Left cardiac atrium (tissue), 4 donors: Measurements from ENCODE around the gene RCOR3. TPM values are rescaled to one million over a fixed set of nuclear protein-coding genes. Genes with fewer than 3 reads are reported as not detected.
"Not testable (repeated sequence)": the region's sequence is repeated elsewhere in the genome, so short reads cannot be mapped to it uniquely, and the experiment has no call there.

Source experiments
- ATAC-seq, 2 donors: fragments of 200-7000 bp; cut with Tn5 transposase; one replicate each; pipeline ENCODE4 v1.9.1; 2020; ENCODE audit warnings: mild to moderate bottlenecking in 2 of 2, moderate library complexity in 2 of 2
- DNase-seq: peaks from one replicate; pipeline ENCODE4 v3.0.0-alpha.2; 2020
- intact Hi-C, 2 donors: fragments of 100-400 bp; cut with DNase I; formaldehyde crosslinking; loops; one replicate each; pipeline versions ENCODE4 v1.14.1 to v1.15.1; 2022 to 2023
- total RNA-seq, 2 donors: library from RNA; stranded (reverse); fragmentation: NEBNext Ultra II Directional; extraction: Animal tissue kit (Norgen Biotek cat#: 25700); gene quantifications; one replicate each; pipeline ENCODE4 v1.2.1, GENCODE V29; 2021
- donor health status: DM: no; HTN: yes; CAD: no.
- donor health status: DM: no; HTN: yes; CAD: no; lungs with severe emphysema.
- donor health status: DM: yes; HTN: yes; CAD: no.
- donor health status: Dilated cardiomyopathy.

RCOR3 gene
- total RNA-seq, 2 donors from 2014 or later, result 34.3 to 42.0 TPM

- intact Hi-C loops, result no loop called here
- ATAC-seq, result no peak
- no peak for DNase-seq
Measured at GRCh38 chr1:211333906-211334305, 74.7 kb downstream of the RCOR3 start.

- ATAC-seq, result peak in 1 of 2 donors; percentile 20
- intact Hi-C loops, result no loop called here
- DNase-seq, result no peak
Measured at GRCh38 chr1:211334986-211335385, 75.8 kb downstream of the RCOR3 start.

GRCh38 chr1:211335522-211336157 is 76.5 kb downstream of the RCOR3 start:
- ATAC-seq, result no peak
- intact Hi-C loops, result no loop called here

GRCh38 chr1:211336161-211336560 is 77.0 kb downstream of the RCOR3 start:
- ATAC-seq (no peak), DNase-seq (no peak)
- intact Hi-C loops, result no loop called here

More at GRCh38 chr1:211335522-211336157, 76.5 kb downstream of the RCOR3 start:
- DNase-seq, result no peak

- no peak for DNase-seq
- intact Hi-C loops, result no loop called here
- no peak for ATAC-seq
Measured at GRCh38 chr1:211336775-211337174, 77.6 kb downstream of the RCOR3 start.

GRCh38 chr1:211337430-211338223 is 78.5 kb downstream of the RCOR3 start:
- DNase-seq, result no peak
- no peak for ATAC-seq
- intact Hi-C loops, result no loop called here

- ATAC-seq, result no peak
- DNase-seq, result no peak
- intact Hi-C loops, result no loop called here
Measured at GRCh38 chr1:211338224-211338620, 79.1 kb downstream of the RCOR3 start.

GRCh38 chr1:211339631-211340041 is 80.5 kb downstream of the RCOR3 start:
- ATAC-seq (no peak), DNase-seq (no peak)
- intact Hi-C loops, result no loop called here

- intact Hi-C loops, result no loop called here
Measured at GRCh38 chr1:211340622-211341507, 81.7 kb downstream of the RCOR3 start.

GRCh38 chr1:211341999-211342398 is 82.8 kb downstream of the RCOR3 start:
- DNase-seq (no peak), ATAC-seq (no peak)
- intact Hi-C loops, result no loop called here

More at GRCh38 chr1:211340622-211341507, 81.7 kb downstream of the RCOR3 start:
- peak in 1 of 2 donors; percentile 27 for ATAC-seq
- DNase-seq, result no peak

- no peak for ATAC-seq
- intact Hi-C loops, result no loop called here
Measured at GRCh38 chr1:211343607-211344006, 84.4 kb downstream of the RCOR3 start.

GRCh38 chr1:211344152-211344618 is 85.0 kb downstream of the RCOR3 start:
- DNase-seq (no peak), ATAC-seq (peak in 1 of 2 donors; percentile 13)
- intact Hi-C loops, result no loop called here

More at GRCh38 chr1:211343607-211344006, 84.4 kb downstream of the RCOR3 start:
- DNase-seq, result no peak

GRCh38 chr1:211345719-211346118 is 86.6 kb downstream of the RCOR3 start:
- DNase-seq, result no peak
- intact Hi-C loops, result no loop called here
- ATAC-seq, result no peak

GRCh38 chr1:211347077-211347844 is 88.1 kb downstream of the RCOR3 start:
- intact Hi-C loops, result no loop called here
- ATAC-seq (no peak), DNase-seq (no peak)

GRCh38 chr1:211348547-211348946 is 89.4 kb downstream of the RCOR3 start:
- intact Hi-C loops, result no loop called here
- ATAC-seq (no peak), DNase-seq (no peak)

GRCh38 chr1:211349741-211350140 is 90.6 kb downstream of the RCOR3 start:
- intact Hi-C loops, result no loop called here
- DNase-seq (no peak), ATAC-seq (no peak)

GRCh38 chr1:211352055-211352454 is 92.9 kb downstream of the RCOR3 start:
- DNase-seq, intact Hi-C loops, ATAC-seq: not testable (repeated sequence)

- intact Hi-C loops, result no loop called here
- ATAC-seq, result no peak
- DNase-seq, result no peak
Measured at GRCh38 chr1:211352465-211352864, 93.3 kb downstream of the RCOR3 start.
